Liver (tissue), 9 donors: ENCODE data around the gene CDK9. TPM values are rescaled to one million over a fixed set of nuclear protein-coding genes. Genes with fewer than 3 reads are reported as not detected.

Experiments
- DNase-seq: peaks from one replicate; pipeline ENCODE4 v3.0.0-alpha.2; 2017; ENCODE audit warnings: low spot score
- H3K27ac ChIP-seq, 2 donors: one replicate each; pipeline ENCODE4 v1.7.0; 2013; ENCODE audit warnings: inconsistent platforms in 2 of 2, low read length in 2 of 2, control low read depth in 1 of 2, low read depth in 1 of 2, mild to moderate bottlenecking in 1 of 2
- H3K27me3 ChIP-seq, 4 donors: one replicate each; pipeline versions ENCODE4 v1.6.1 to v1.7.0; 2013; ENCODE audit warnings: low read length in 3 of 4, inconsistent platforms in 1 of 4, mild to moderate bottlenecking in 1 of 4, moderate library complexity in 1 of 4; ENCODE audit not compliant: control insufficient read depth in 4 of 4, insufficient read depth in 4 of 4
- H3K36me3 ChIP-seq, 4 donors: one replicate each; pipeline versions ENCODE4 v1.6.1 to v1.7.0; 2013; ENCODE audit warnings: low read length in 3 of 4, mild to moderate bottlenecking in 3 of 4, low read depth in 1 of 4, moderate library complexity in 1 of 4; ENCODE audit not compliant: control insufficient read depth in 4 of 4, insufficient read depth in 3 of 4
- H3K4me1 ChIP-seq, 4 donors: one replicate each; pipeline versions ENCODE4 v1.6.1 to v1.7.0; 2013; ENCODE audit warnings: low read length in 3 of 4, mild to moderate bottlenecking in 3 of 4, moderate library complexity in 1 of 4; ENCODE audit not compliant: control insufficient read depth in 4 of 4, insufficient read depth in 4 of 4
- H3K4me3 ChIP-seq, 3 donors: one replicate each; pipeline versions ENCODE4 v1.6.1 to v1.7.0; 2013; ENCODE audit warnings: low read length in 3 of 3, control low read depth in 1 of 3, low read depth in 1 of 3, mild to moderate bottlenecking in 1 of 3
- H3K9ac ChIP-seq, 2 donors: one replicate each; pipeline ENCODE4 v1.7.0; 2013; ENCODE audit warnings: low read length in 2 of 2, mild to moderate bottlenecking in 2 of 2, moderate library complexity in 2 of 2, control low read depth in 1 of 2, low read depth in 1 of 2
- H3K9me3 ChIP-seq, 4 donors: one replicate each; pipeline versions ENCODE4 v1.6.1 to v1.7.0; 2013; ENCODE audit warnings: low read length in 3 of 4; ENCODE audit not compliant: control insufficient read depth in 4 of 4
- CTCF ChIP-seq: fragments of 150-350 bp; IDR thresholded peaks from 2 replicates; pipeline ENCODE4 v1.5.1; 2017; ENCODE audit warnings: improper control_type of control experiment, low read depth, low read length; ENCODE audit not compliant: missing input control
- EGR1 ChIP-seq, 2 donors: IDR thresholded peaks; 2 replicates each; pipeline ENCODE4 v1.6.1; 2016 to 2018; ENCODE audit warnings: antibody characterized with exemption in 2 of 2, low read depth in 2 of 2
- FOXA1 ChIP-seq: IDR thresholded peaks from 2 replicates; pipeline ENCODE4 v1.6.1; 2016; ENCODE audit warnings: antibody characterized with exemption
- GABPA ChIP-seq, 2 donors: IDR thresholded peaks in 1 of 2; conservative IDR thresholded peaks in 1 of 2; 2 replicates each; pipeline ENCODE4 v1.6.1; 2016; ENCODE audit warnings: antibody characterized with exemption in 2 of 2, mild to moderate bottlenecking in 1 of 2, moderate library complexity in 1 of 2
- HNF4A ChIP-seq, 2 donors: conservative IDR thresholded peaks; 2 replicates each; pipeline ENCODE4 v1.6.1; 2016; ENCODE audit warnings: antibody characterized with exemption in 2 of 2, mild to moderate bottlenecking in 2 of 2
- HNF4G ChIP-seq: IDR thresholded peaks from 2 replicates; pipeline ENCODE4 v1.6.1; 2016; ENCODE audit warnings: antibody characterized with exemption
- JUND ChIP-seq, 2 donors: IDR thresholded peaks; 2 replicates each; pipeline ENCODE4 v1.6.1; 2016; ENCODE audit warnings: antibody characterized with exemption in 2 of 2
- MAX ChIP-seq: IDR thresholded peaks from 2 replicates; pipeline ENCODE4 v1.6.1; 2016; ENCODE audit warnings: antibody characterized with exemption
- NR2F2 ChIP-seq: IDR thresholded peaks from 2 replicates; pipeline ENCODE4 v1.6.1; 2016; ENCODE audit warnings: antibody characterized with exemption
- RAD21 ChIP-seq, 2 donors: IDR thresholded peaks; 2 replicates each; pipeline ENCODE4 v1.6.1; 2016; ENCODE audit warnings: antibody characterized with exemption in 2 of 2, mild to moderate bottlenecking in 2 of 2
- RXRA ChIP-seq, 2 donors: IDR thresholded peaks; 2 replicates each; pipeline ENCODE4 v1.6.1; 2017 to 2018; ENCODE audit warnings: antibody characterized with exemption in 2 of 2, mild to moderate bottlenecking in 1 of 2
- SP1 ChIP-seq: IDR thresholded peaks from 2 replicates; pipeline ENCODE4 v1.6.1; 2018; ENCODE audit warnings: antibody characterized with exemption, mild to moderate bottlenecking
- TAF1 ChIP-seq: conservative IDR thresholded peaks from 2 replicates; pipeline ENCODE4 v1.6.1; 2016; ENCODE audit warnings: antibody characterized with exemption, mild to moderate bottlenecking
- YY1 ChIP-seq: IDR thresholded peaks from 2 replicates; pipeline ENCODE4 v1.6.1; 2016; ENCODE audit warnings: antibody characterized with exemption, mild to moderate bottlenecking
- ZBTB33 ChIP-seq: IDR thresholded peaks from 2 replicates; pipeline ENCODE4 v1.6.1; 2016; ENCODE audit warnings: antibody characterized with exemption
- WGBS: extraction: QIAGEN DNeasy Blood & Tissue Kit; methylation state at CpG from one replicate; pipeline ENCODE4 v1.1.7; 2013; 5-methylcytosine and 5-hydroxymethylcytosine counted together
- polyA plus RNA-seq, 2 donors: library from polyadenylated mRNA; stranded (reverse) in 1 of 2; unstranded in 1 of 2; fragments of 200-250 nt in 1 of 2; fragments of >200 nt in 1 of 2; fragmentation: Nextera tagmentation in 1 of 2; extraction: Ambion mirVana in 1 of 2; gene quantifications; one replicate each; pipeline versions ENCODE4 v1.2.1 to v1.2.3, GENCODE V29; 2013 to 2015
- total RNA-seq, 2 donors: library from RNA; depleted of rRNA; stranded (reverse); fragments of >200 nt; gene quantifications; one replicate each; pipeline ENCODE4 v1.2.3, GENCODE V29; 2014
- TF ChIP-seq, protein P1 (sequence below): IDR thresholded peaks from 2 replicates; pipeline ENCODE4 v1.6.1; 2016; ENCODE audit warnings: antibody characterized with exemption
- donor health status: healthy.
- donor health status: healthy.
- donor health status: healthy.
- donor health status: healthy.
- donor health status: healthy.

The CDK9 gene
- total and polyA plus RNA-seq, 4 donors, result 31.8 to 41.4 (median 36.8) TPM

GRCh38 chr9:127744398-127745110, 41.3 kb upstream of the CDK9 start:
- H3K9me3 ChIP-seq, result no peaks in the 10 kb centered on the region
- H3K4me1 ChIP-seq, result no peaks in the 10 kb centered on the region
- H3K9ac ChIP-seq, result no peak overlapping the region
- H3K27me3 ChIP-seq, result no peaks in the 10 kb centered on the region
- DNase-seq, result no peak
- H3K27ac ChIP-seq, result no peak overlapping the region
- WGBS, result 92% methylated on average over 19 of the region's 19 CpGs
- H3K4me3 ChIP-seq, result no peak overlapping the region
- peaks cover 2 to 6% (median 2%) of the 10 kb centered on the region in 4 donors for H3K36me3 ChIP-seq
- TF ChIP-seq MAX (no peak), TAF1 (no peak), ZBTB33 (no peak), JUND (IDR thresholded peaks at IDR 0.05) (no peak), NR2F2 (no peak), HNF4G (no peak), CTCF (no peak), RAD21 (IDR thresholded peaks at IDR 0.05) (no peak), FOXA1 (no peak), SP1 (no peak), RXRA (IDR thresholded peaks at IDR 0.05) (no peak), EGR1 (IDR thresholded peaks at IDR 0.05; ENCODE audit: low read depth in 2 of 2) (no peak), HNF4A (conservative IDR thresholded peaks at IDR 0.05) (no peak)
- TF ChIP-seq, protein P1, sequence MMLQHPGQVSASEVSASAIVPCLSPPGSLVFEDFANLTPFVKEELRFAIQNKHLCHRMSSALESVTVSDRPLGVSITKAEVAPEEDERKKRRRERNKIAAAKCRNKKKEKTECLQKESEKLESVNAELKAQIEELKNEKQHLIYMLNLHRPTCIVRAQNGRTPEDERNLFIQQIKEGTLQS, result no peak

DNA sequence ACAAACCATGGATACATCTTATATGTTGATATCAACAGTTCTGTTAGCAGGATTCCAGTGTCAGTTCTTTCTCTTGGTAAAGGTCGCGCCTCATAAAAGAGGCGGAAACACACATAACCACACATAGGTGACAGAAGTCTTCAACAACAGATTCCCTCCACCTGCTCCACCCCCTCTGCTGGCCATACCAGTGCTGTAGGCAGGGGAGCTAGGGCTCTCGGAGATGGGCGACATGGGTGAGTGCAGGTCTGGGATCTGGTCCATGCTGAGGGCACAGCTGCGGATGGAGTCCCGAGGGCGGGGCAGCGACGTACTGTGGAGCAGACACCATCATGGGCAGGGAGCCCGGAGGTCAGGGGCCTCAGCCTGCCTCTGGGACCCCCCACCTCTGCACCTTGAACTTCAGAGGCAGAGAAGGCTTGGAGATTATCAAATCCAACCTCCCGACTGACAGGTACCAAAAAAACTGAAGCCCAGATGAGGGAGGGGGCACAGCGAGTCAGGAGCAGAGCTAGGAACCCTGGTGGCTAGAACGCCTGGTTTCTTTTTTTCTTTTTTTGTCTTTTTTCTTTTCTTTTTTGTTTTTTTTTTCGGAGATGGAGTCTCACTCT, 38.8 kb upstream of the CDK9 start:
- no peak overlapping the region for H3K27ac ChIP-seq
- H3K4me3 ChIP-seq, result no peak overlapping the region
- H3K9ac ChIP-seq, result no peak overlapping the region
- TF ChIP-seq GABPA (IDR thresholded peaks at IDR 0.05 in 1 of 2, conservative IDR thresholded peaks at IDR 0.05 in 1 of 2), result no peak
- TF ChIP-seq CTCF, result no peak
- TF ChIP-seq YY1, result no peak
- no peak for TF ChIP-seq FOXA1
- TF ChIP-seq RXRA (IDR thresholded peaks at IDR 0.05), result no peak
- TF ChIP-seq RAD21 (IDR thresholded peaks at IDR 0.05), result no peak
- no peak for TF ChIP-seq TAF1
- no peak for TF ChIP-seq EGR1 (IDR thresholded peaks at IDR 0.05; ENCODE audit: low read depth in 2 of 2)
- TF ChIP-seq NR2F2, result no peak
- no peak for TF ChIP-seq HNF4A (conservative IDR thresholded peaks at IDR 0.05)
- no peak for DNase-seq
- 62% methylated on average over 15 of the region's 15 CpGs for WGBS
- no peaks in the 10 kb centered on the region for H3K27me3 ChIP-seq
- no peaks in the 10 kb centered on the region for H3K4me1 ChIP-seq
- H3K36me3 ChIP-seq, result peaks cover 0 to 6% (median 2%) of the 10 kb centered on the region in 4 donors
- no peaks in the 10 kb centered on the region for H3K9me3 ChIP-seq
